CD4-positive, alpha-beta T cell (primary cell): ENCODE measurements around the gene AADACL4. TPM values are rescaled to one million over a fixed set of nuclear protein-coding genes. Genes with fewer than 3 reads are reported as not detected.

Experiments
- ATAC-seq: fragments of 200-7000 bp; cut with Tn5 transposase; one replicate; pipeline ENCODE4 v1.10.0; 2022; ENCODE audit warnings: mild to moderate bottlenecking; ENCODE audit not compliant: poor library complexity
- CTCF ChIA-PET: fragments of 350-600 bp; sonication (Branson Sonifier 250); formaldehyde crosslinking; loops from one replicate; lab custom pipeline; 2021; ENCODE audit warnings: antibody characterized with exemption, inconsistent platforms; lab: Charles Lee
- POLR2A ChIA-PET: fragments of 350-600 bp; sonication (Branson Sonifier 250); formaldehyde crosslinking; loops from one replicate; lab custom pipeline; 2021; ENCODE audit warnings: antibody characterized with exemption, inconsistent platforms; lab: Charles Lee
- DNase-seq, 14 experiments: peaks; one replicate each; pipeline ENCODE4 v3.0.0-alpha.2; 2013 to 2020; ENCODE audit warnings: mixed read lengths in 2 of 14
- H3K27ac ChIP-seq, 2 donors: one replicate each; pipeline versions ENCODE4 v1.5.1 to v1.7.0; 2013; ENCODE audit warnings: low read length in 2 of 2, low read depth in 1 of 2, mild to moderate bottlenecking in 1 of 2
- H3K27me3 ChIP-seq, 2 experiments: 1 replicate in 1 of 2; 2 replicates in 1 of 2; pipeline versions ENCODE4 v1.6.1 to v1.7.0; 2013; ENCODE audit warnings: low read length in 2 of 2, control low read depth in 1 of 2, mild to moderate bottlenecking in 1 of 2, moderate library complexity in 1 of 2; ENCODE audit not compliant: insufficient read depth in 2 of 2, control insufficient read depth in 1 of 2
- H3K36me3 ChIP-seq: one replicate; pipeline ENCODE4 v1.6.1; 2013; ENCODE audit warnings: low read length, control low read depth; ENCODE audit not compliant: insufficient read depth
- H3K4me1 ChIP-seq: one replicate; pipeline ENCODE4 v1.6.1; 2013; ENCODE audit warnings: low read length, control low read depth; ENCODE audit not compliant: insufficient read depth
- H3K4me3 ChIP-seq: one replicate; pipeline ENCODE4 v1.5.1; 2013; ENCODE audit warnings: mild to moderate bottlenecking, low read length, moderate library complexity
- H3K9me3 ChIP-seq, 2 experiments: 1 replicate in 1 of 2; 2 replicates in 1 of 2; pipeline versions ENCODE4 v1.6.1 to v1.7.0; 2013; ENCODE audit warnings: low read length in 2 of 2, mild to moderate bottlenecking in 2 of 2, control low read depth in 1 of 2, moderate library complexity in 1 of 2; ENCODE audit not compliant: control insufficient read depth in 1 of 2, insufficient read depth in 1 of 2
- H3K27ac Mint-ChIP-seq: one replicate; pipeline ENCODE4 v1.8.0; 2020; ENCODE audit warnings: mixed read lengths
- H3K27me3 Mint-ChIP-seq: one replicate; pipeline ENCODE4 v1.8.0; 2021; ENCODE audit warnings: mixed read lengths
- H3K36me3 Mint-ChIP-seq: one replicate; pipeline ENCODE4 v1.8.0; 2021; ENCODE audit warnings: low read depth, mixed read lengths
- H3K4me1 Mint-ChIP-seq: one replicate; pipeline ENCODE4 v1.8.0; 2021; ENCODE audit warnings: low read depth, mixed read lengths
- H3K4me3 Mint-ChIP-seq: one replicate; pipeline ENCODE4 v1.8.0; 2020; ENCODE audit warnings: mild to moderate bottlenecking, mixed read lengths
- H3K9me3 Mint-ChIP-seq: one replicate; pipeline ENCODE4 v1.8.0; 2020; ENCODE audit warnings: mixed read lengths
- intact Hi-C, 2 experiments: fragments of 100-400 bp; cut with DNase I in 1 of 2; cut with micrococcal nuclease in 1 of 2; formaldehyde crosslinking; loops; one replicate each; pipeline versions ENCODE4 v1.15.1 to v1.9.0; 2023 to 2025; cut with DNase I, micrococcal nuclease
- total RNA-seq, 174 experiments: library from RNA in 2 of 174; stranded (reverse) in 2 of 174; gene quantifications; one replicate each; pipeline ENCODE4 v1.2.3 and lab custom pipeline; 2021 to 2026
- TF ChIP-seq, protein P1 (sequence below): fragments of 200-600 bp; IDR thresholded peaks from one replicate; pipeline ENCODE4 v1.8.0; 2022; ENCODE audit warnings: antibody characterized with exemption, mild to moderate bottlenecking

Gene AADACL4
- total RNA-seq, 2 experiments from 2014 or later = not detected

DNA sequence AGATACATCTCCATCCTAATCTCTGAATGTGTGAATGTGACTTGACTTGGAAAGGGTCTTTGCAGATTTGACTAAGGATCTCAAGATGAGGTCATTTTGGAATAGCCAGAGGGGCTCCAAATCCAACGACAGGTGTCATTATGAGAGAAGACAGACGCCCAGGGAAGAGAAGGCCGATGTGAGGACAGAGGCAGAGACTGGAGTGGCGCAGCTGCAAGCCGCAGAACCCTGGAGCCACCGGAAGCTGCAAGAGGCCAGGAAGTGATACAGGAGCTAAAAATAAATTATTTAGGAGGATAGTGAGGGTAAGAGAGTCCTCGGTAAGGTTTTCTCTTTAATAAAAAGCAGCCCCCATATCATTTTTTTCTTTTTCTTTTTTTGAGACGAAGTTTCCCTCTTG lies 9.7 kb upstream of the AADACL4 start:
- Mint-ChIP-seq H3K27ac (no peak overlapping the region), H3K4me3 (no peak overlapping the region), H3K4me1 (peaks cover 10% of the 10 kb centered on the region), H3K9me3 (no peaks in the 10 kb centered on the region), H3K36me3 (no peaks in the 10 kb centered on the region), H3K27me3 (peaks cover 5% of the 10 kb centered on the region)
- Histone ChIP-seq H3K27me3 (no peaks in the 10 kb centered on the region), H3K4me3 (no peak overlapping the region), H3K36me3 (no peaks in the 10 kb centered on the region), H3K9me3 (peaks cover 2 to 9% of the 10 kb centered on the region in 2 experiments), H3K4me1 (peaks cover 8% of the 10 kb centered on the region), H3K27ac (no peak overlapping the region)
- DNase-seq = no peak
- no peak for ATAC-seq
- POLR2A ChIA-PET = no interaction called here
- CTCF ChIA-PET = no interaction called here
- intact Hi-C loops = no loop called here
- TF ChIP-seq, protein P1, sequence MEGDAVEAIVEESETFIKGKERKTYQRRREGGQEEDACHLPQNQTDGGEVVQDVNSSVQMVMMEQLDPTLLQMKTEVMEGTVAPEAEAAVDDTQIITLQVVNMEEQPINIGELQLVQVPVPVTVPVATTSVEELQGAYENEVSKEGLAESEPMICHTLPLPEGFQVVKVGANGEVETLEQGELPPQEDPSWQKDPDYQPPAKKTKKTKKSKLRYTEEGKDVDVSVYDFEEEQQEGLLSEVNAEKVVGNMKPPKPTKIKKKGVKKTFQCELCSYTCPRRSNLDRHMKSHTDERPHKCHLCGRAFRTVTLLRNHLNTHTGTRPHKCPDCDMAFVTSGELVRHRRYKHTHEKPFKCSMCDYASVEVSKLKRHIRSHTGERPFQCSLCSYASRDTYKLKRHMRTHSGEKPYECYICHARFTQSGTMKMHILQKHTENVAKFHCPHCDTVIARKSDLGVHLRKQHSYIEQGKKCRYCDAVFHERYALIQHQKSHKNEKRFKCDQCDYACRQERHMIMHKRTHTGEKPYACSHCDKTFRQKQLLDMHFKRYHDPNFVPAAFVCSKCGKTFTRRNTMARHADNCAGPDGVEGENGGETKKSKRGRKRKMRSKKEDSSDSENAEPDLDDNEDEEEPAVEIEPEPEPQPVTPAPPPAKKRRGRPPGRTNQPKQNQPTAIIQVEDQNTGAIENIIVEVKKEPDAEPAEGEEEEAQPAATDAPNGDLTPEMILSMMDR = no peak

DNA sequence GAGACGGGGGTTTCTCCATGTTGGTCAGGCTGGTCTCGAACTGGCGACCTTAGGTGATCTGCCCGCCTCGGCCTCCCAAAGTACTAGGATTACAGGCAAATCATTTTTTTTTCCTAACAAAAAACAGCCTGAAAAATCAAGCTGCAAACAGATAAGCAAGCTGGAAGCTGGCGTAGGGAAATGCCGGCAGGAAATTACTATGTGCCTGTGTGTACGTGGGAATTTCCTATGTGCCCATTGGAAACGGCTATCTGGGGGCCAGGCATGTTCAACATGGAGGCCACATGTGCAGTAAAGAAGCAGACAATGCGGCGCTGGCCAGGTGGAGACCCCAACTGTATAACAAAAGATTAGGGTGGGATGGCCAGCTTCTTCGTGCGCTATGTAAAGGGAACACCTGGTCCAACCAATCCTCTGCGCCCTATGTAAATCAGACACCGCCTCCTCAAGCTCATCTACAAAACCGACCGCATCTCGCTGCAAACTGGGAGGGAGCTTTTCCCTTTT lies 9.1 kb upstream of the AADACL4 start:
- Mint-ChIP-seq H3K4me3 (no peak overlapping the region), H3K4me1 (peaks cover 10% of the 10 kb centered on the region), H3K9me3 (no peaks in the 10 kb centered on the region), H3K27me3 (peaks cover 5% of the 10 kb centered on the region), H3K36me3 (no peaks in the 10 kb centered on the region), H3K27ac (no peak overlapping the region)
- no peak overlapping the region for H3K4me3 ChIP-seq
- H3K9me3 ChIP-seq = peaks cover 8 to 9% of the 10 kb centered on the region in 2 experiments
- ChIA-PET CTCF (no interaction called here), POLR2A (no interaction called here)
- ATAC-seq = no peak
- no peaks in the 10 kb centered on the region for H3K36me3 ChIP-seq
- intact Hi-C loops = no loop called here
- DNase-seq = no peak
- no peaks in the 10 kb centered on the region for H3K27me3 ChIP-seq
- TF ChIP-seq, protein P1 = no peak
- H3K27ac ChIP-seq = no peak overlapping the region
- H3K4me1 ChIP-seq = peaks cover 8% of the 10 kb centered on the region

DNA sequence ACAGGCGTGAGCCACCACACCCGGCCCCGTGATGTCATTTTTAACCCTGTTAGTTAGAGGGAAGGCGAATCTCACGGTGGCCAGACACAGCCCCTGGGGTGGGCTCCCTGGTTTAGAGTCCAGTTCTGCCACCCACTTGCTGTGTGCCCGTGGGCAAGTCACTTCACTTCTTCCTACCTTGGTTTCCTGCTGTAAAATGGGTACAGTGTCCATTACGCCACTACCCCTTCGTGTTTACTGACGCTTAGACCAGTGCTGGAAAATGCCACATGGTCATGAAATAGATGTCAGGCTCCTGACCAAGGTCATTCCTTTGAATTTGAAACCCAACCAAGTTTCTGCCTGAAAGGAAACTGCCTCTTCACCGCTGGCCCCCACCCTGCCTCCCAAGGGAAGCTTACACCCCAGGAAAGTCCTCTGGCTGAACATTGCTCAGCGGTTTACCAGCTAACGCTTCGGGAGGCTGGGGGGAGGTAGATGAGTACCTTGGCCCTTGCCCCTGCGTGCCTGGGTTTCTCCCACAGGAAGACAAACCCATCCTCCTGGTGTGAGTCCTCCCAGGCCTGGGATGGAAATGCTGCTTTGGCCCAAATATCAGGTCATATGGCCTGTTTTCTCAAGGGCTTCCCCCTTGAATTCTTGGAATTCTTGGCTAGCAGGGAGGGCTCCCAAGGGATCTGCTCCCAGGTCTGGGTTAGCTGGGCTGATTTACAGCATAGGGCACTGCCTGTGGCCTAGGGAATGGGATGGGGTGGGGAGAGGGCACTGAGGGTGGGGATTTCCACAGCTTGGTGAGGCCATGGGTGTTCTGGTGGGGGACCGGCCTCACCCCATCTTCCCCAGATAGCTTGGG lies 7.6 kb upstream of the AADACL4 start:
- intact Hi-C loops = no loop called here
- no peak overlapping the region for H3K27ac Mint-ChIP-seq
- ChIA-PET POLR2A (interaction anchor here (0.7 kb wide), 1 partner anchor 256 kb away, joined by 3 read pairs; no protein-coding TSS in a partner anchor), CTCF (no interaction called here)
- H3K27me3 Mint-ChIP-seq = peaks cover 5% of the 10 kb centered on the region
- no peak for ATAC-seq
- H3K9me3 Mint-ChIP-seq = peaks cover 7% of the 10 kb centered on the region
- TF ChIP-seq, protein P1 = no peak
- Histone ChIP-seq H3K27me3 (no peaks in the 10 kb centered on the region), H3K27ac (no peak overlapping the region), H3K9me3 (peaks cover 12 to 24% of the 10 kb centered on the region in 2 experiments), H3K4me1 (peaks cover 7% of the 10 kb centered on the region), H3K36me3 (no peaks in the 10 kb centered on the region), H3K4me3 (no peak overlapping the region)
- no peak overlapping the region for H3K4me3 Mint-ChIP-seq
- no peak for DNase-seq
- peaks cover 10% of the 10 kb centered on the region for H3K4me1 Mint-ChIP-seq
- H3K36me3 Mint-ChIP-seq = no peaks in the 10 kb centered on the region
